ENCODE measurements around the gene CIZ1.

The CIZ1 gene

GRCh38 chr9:128153947-128154695 is 37.3 kb downstream of the CIZ1 start:
- no peak overlapping the region for H2BK5ac ChIP-seq (ENCODE audit: low read depth, low read length, poor library complexity, severe bottlenecking)
- H3K4me3 ChIP-seq (ENCODE audit: insufficient read depth in 1 of 2, low read depth in 1 of 2, low read length in 2 of 2): no peak overlapping the region
- no peak overlapping the region for H2BK12ac ChIP-seq (ENCODE audit: low read length in 2 of 2)
- H3K27me3 ChIP-seq (ENCODE audit: control insufficient read depth in 1 of 2, insufficient read depth in 1 of 2, low read length in 2 of 2): peaks cover 0 to 9% of the 10 kb centered on the region in 2 experiments
- DNase-seq: no peak
- no peak overlapping the region for H3K4ac ChIP-seq (ENCODE audit: low read depth in 1 of 2, low read length in 2 of 2)
- no peak overlapping the region for H2BK120ac ChIP-seq (ENCODE audit: low read depth, low read length)
- no peak overlapping the region for H2BK15ac ChIP-seq (ENCODE audit: low read depth, poor library complexity, severe bottlenecking)
- H3K14ac ChIP-seq (ENCODE audit: low read length in 2 of 2): no peak overlapping the region
- H3K18ac ChIP-seq (ENCODE audit: low read depth in 1 of 2, low read length in 2 of 2): no peak overlapping the region
- H2AFZ ChIP-seq (ENCODE audit: low read depth, low read length): no peak overlapping the region
- no peak overlapping the region for H4K8ac ChIP-seq (ENCODE audit: low read length)
- no peak overlapping the region for H3K4me2 ChIP-seq (ENCODE audit: low read length, poor library complexity, severe bottlenecking)
- no peak overlapping the region for H3K27ac ChIP-seq (ENCODE audit: low read length, poor library complexity, severe bottlenecking)
- H4K91ac ChIP-seq (ENCODE audit: low read length): no peak overlapping the region
- H3K79me1 ChIP-seq (replicated peaks; ENCODE audit: low read length, poor library complexity, severe bottlenecking): no peaks in the 10 kb centered on the region
- no peaks in the 10 kb centered on the region for H3K9me3 ChIP-seq (ENCODE audit: control insufficient read depth, low read length)
- H3K23ac ChIP-seq (ENCODE audit: low read length in 2 of 2): no peak overlapping the region
- no peaks in the 10 kb centered on the region for H3K36me3 ChIP-seq (ENCODE audit: control insufficient read depth in 1 of 2, insufficient read depth in 2 of 2, low read depth in 1 of 2, low read length in 2 of 2)
- WGBS: 82% methylated on average over 11 of the region's 13 CpGs
- H2AK5ac ChIP-seq (ENCODE audit: low read length, severe bottlenecking): no peak overlapping the region
- no peak overlapping the region for H3K9ac ChIP-seq (ENCODE audit: low read length)
- H3K4me1 ChIP-seq (ENCODE audit: control insufficient read depth, insufficient read depth, low read depth, low read length): peaks cover 6% of the 10 kb centered on the region

GRCh38 chr9:128153060-128153946 is 38.1 kb downstream of the CIZ1 start:
- Histone ChIP-seq H3K36me3 (ENCODE audit: control insufficient read depth in 1 of 2, insufficient read depth in 2 of 2, low read depth in 1 of 2, low read length in 2 of 2) (no peaks in the 10 kb centered on the region), H3K4me2 (ENCODE audit: low read length, poor library complexity, severe bottlenecking) (no peak overlapping the region), H3K9me3 (ENCODE audit: control insufficient read depth, low read length) (no peaks in the 10 kb centered on the region), H2AFZ (ENCODE audit: low read depth, low read length) (no peak overlapping the region), H2AK5ac (ENCODE audit: low read length, severe bottlenecking) (no peak overlapping the region), H4K8ac (ENCODE audit: low read length) (no peak overlapping the region), H2BK120ac (ENCODE audit: low read depth, low read length) (no peak overlapping the region), H3K4me1 (ENCODE audit: control insufficient read depth, insufficient read depth, low read depth, low read length) (peaks cover 6% of the 10 kb centered on the region), H3K27me3 (ENCODE audit: control insufficient read depth in 1 of 2, insufficient read depth in 1 of 2, low read length in 2 of 2) (peaks cover 0 to 12% of the 10 kb centered on the region in 2 experiments), H3K27ac (ENCODE audit: low read length, poor library complexity, severe bottlenecking) (no peak overlapping the region), H3K4ac (ENCODE audit: low read depth in 1 of 2, low read length in 2 of 2) (no peak overlapping the region), H2BK5ac (ENCODE audit: low read depth, low read length, poor library complexity, severe bottlenecking) (no peak overlapping the region), H3K79me1 (replicated peaks; ENCODE audit: low read length, poor library complexity, severe bottlenecking) (no peaks in the 10 kb centered on the region), H3K14ac (ENCODE audit: low read length in 2 of 2) (no peak overlapping the region), H3K4me3 (ENCODE audit: insufficient read depth in 1 of 2, low read depth in 1 of 2, low read length in 2 of 2) (no peak overlapping the region), H3K23ac (ENCODE audit: low read length in 2 of 2) (no peak overlapping the region), H4K91ac (ENCODE audit: low read length) (peak overlapping the region; percentile 37), H3K18ac (ENCODE audit: low read depth in 1 of 2, low read length in 2 of 2) (no peak overlapping the region), H2BK12ac (ENCODE audit: low read length in 2 of 2) (no peak overlapping the region), H2BK15ac (ENCODE audit: low read depth, poor library complexity, severe bottlenecking) (no peak overlapping the region), H3K9ac (ENCODE audit: low read length) (no peak overlapping the region)
- DNase-seq: no peak
- WGBS: 85% methylated on average over 23 of the region's 26 CpGs

DNA sequence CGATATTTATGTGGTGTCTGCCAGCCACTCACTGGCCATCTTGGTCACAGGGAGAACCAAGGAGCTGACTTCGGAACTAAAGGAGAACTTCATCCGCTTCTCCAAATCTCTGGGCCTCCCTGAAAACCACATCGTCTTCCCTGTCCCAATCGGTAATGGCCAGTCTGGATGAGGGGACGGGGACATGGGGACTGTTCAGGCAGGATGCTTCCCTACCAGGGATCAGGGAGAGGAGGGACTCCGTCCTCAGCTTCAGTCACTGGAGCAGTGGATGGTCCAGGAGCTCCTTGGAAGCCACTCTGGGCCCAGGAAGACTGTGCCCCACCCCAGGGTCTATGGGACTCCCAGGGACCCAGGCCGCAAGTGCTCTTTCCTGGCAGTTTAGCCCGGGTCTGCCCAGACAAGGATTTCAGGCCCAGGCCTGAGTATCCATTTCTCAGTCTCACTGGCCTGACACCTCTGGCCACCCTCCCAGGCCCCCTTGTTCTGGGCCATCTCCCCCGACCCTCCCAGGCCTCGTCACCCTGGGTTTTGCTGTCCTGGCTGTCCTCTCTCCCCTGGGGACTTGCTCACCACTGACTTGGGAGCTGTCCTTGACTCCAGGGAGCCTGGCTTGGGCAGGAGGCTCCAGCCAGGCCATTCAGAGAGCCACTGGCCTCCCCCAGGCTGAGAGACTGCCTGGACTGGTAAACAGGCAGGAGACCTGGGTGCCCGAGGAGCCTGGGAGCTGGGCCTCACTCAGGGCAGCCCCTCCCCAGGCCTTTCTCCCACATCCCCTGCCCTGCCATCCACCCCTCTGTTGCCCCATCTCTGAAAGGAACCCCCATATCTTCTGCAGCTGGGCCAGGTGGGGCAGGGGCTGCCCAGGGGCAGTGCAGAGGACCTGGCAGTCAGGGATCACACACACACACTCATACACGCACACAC is 39.0 kb downstream of the CIZ1 start:
- Histone ChIP-seq H3K9ac (ENCODE audit: low read length) (no peak overlapping the region), H3K4me2 (ENCODE audit: low read length, poor library complexity, severe bottlenecking) (no peak overlapping the region), H3K18ac (ENCODE audit: low read depth in 1 of 2, low read length in 2 of 2) (no peak overlapping the region), H3K4me3 (ENCODE audit: insufficient read depth in 1 of 2, low read depth in 1 of 2, low read length in 2 of 2) (no peak overlapping the region), H3K36me3 (ENCODE audit: control insufficient read depth in 1 of 2, insufficient read depth in 2 of 2, low read depth in 1 of 2, low read length in 2 of 2) (no peaks in the 10 kb centered on the region), H2BK120ac (ENCODE audit: low read depth, low read length) (no peak overlapping the region), H3K14ac (ENCODE audit: low read length in 2 of 2) (no peak overlapping the region), H3K4me1 (ENCODE audit: control insufficient read depth, insufficient read depth, low read depth, low read length) (peaks cover 6% of the 10 kb centered on the region), H2BK5ac (ENCODE audit: low read depth, low read length, poor library complexity, severe bottlenecking) (no peak overlapping the region), H2AK5ac (ENCODE audit: low read length, severe bottlenecking) (no peak overlapping the region), H2AFZ (ENCODE audit: low read depth, low read length) (no peak overlapping the region), H3K27me3 (ENCODE audit: control insufficient read depth in 1 of 2, insufficient read depth in 1 of 2, low read length in 2 of 2) (peaks cover 0 to 17% of the 10 kb centered on the region in 2 experiments), H4K8ac (ENCODE audit: low read length) (no peak overlapping the region), H4K91ac (ENCODE audit: low read length) (no peak overlapping the region), H3K9me3 (ENCODE audit: control insufficient read depth, low read length) (no peaks in the 10 kb centered on the region), H2BK12ac (ENCODE audit: low read length in 2 of 2) (no peak overlapping the region), H3K79me1 (replicated peaks; ENCODE audit: low read length, poor library complexity, severe bottlenecking) (no peaks in the 10 kb centered on the region), H3K27ac (ENCODE audit: low read length, poor library complexity, severe bottlenecking) (no peak overlapping the region), H3K23ac (ENCODE audit: low read length in 2 of 2) (no peak overlapping the region), H3K4ac (ENCODE audit: low read depth in 1 of 2, low read length in 2 of 2) (no peak overlapping the region), H2BK15ac (ENCODE audit: low read depth, poor library complexity, severe bottlenecking) (no peak overlapping the region)
- DNase-seq: no peak
- WGBS: 92% methylated on average over 12 of the region's 13 CpGs
